ENCODE measurements around the gene ADRA2B.
"Not testable (repeated sequence)": the region's sequence is repeated elsewhere in the genome, so short reads cannot be mapped to it uniquely, and the experiment has no call there.

The ADRA2B gene

GRCh38 chr2:96065381-96065930, 50.9 kb downstream of the ADRA2B start:
- DNase-seq = no peak

- not testable (repeated sequence) for DNase-seq
These were observed 51.6 kb downstream of the ADRA2B start for GRCh38 chr2:96064760-96065159.

GRCh38 chr2:96064047-96064675, 52.2 kb downstream of the ADRA2B start:
- not testable (repeated sequence) for DNase-seq

- DNase-seq = not testable (repeated sequence)
These were observed 53.1 kb downstream of the ADRA2B start for GRCh38 chr2:96063116-96063899.

Measured in NCI-H187 (cell line).